NT2/D1 (cell line): ENCODE results near the gene FRS3.

Experiments
- SUZ12 ChIP-seq: IDR thresholded peaks from 2 replicates; pipeline ENCODE4 v1.6.1; 2011; ENCODE audit not compliant: insufficient read length, insufficient read depth; ENCODE audit errors: extremely low read depth
- YY1 ChIP-seq: IDR thresholded peaks from 2 replicates; pipeline ENCODE4 v1.6.1; 2011; ENCODE audit not compliant: insufficient read length, insufficient read depth
- ZNF274 ChIP-seq: IDR thresholded peaks from 2 replicates; pipeline ENCODE4 v1.6.1; 2011; ENCODE audit warnings: mild to moderate bottlenecking, low read depth, low read length

GRCh38 chr6:41756354-41756753 lies 23.3 kb downstream of the FRS3 start:
- TF ChIP-seq ZNF274 (no peak), YY1 (no peak), SUZ12 (no peak)
